HS-27A (cell line): ENCODE data around the gene CRISP3.
A peak's percentile ranks its signal among the peaks of the same experiment; 100 is the strongest.
"Not testable (repeated sequence)": the region's sequence is repeated elsewhere in the genome, so short reads cannot be mapped to it uniquely, and the experiment has no call there.

Source experiments
- DNase-seq: peaks from one replicate; pipeline ENCODE4 v3.0.0-alpha.2; 2012; ENCODE audit warnings: low read depth, missing footprints

CRISP3 gene

DNA sequence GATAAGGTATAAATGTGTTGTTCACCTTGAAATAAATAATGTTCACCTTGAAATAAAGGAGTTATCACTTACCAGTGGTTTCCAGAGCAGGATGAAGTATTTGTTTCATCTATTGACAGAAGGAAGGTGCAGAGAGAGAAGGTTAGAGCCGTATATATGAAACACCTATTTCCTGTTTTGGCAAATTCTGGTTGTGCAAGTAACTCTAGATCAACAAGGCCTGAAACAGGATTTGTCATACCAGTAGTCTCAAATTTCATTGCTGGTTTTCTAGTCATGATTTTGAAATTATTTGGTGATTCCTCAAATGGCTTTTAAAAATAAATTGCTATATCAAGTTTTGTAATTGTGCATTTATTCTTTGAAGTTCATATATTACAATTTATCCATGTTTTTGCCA, at the start of gene CRISP3:
Gene CRISP3 (minus strand): TSS at position 130 of the 400 bp plus-strand sequence. CDS start 21 bp downstream, at position 109.
- DNase-seq: no peak

DNA sequence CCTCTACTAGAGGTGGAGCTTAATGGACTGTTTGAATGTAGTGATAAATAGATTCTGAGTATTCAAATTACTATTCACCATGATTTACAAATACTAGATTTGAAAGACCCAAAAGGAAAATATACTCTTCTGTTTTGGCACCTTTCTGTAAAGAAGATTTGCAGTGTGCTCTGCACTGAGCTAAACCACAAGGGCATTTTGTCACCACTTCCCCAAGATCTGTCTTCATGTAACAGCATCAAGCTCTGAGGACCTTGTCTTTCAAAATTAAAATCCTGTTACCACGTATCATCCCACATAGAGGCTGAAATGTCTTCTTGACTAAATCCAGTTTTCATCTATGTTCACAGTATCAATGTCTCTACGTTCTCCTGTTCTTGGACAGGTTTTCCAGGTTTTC, 46.2 kb upstream of the CRISP3 start:
- no peak for DNase-seq

GRCh38 chr6:49787176-49787575, 43.0 kb upstream of the CRISP3 start, which contains the start of gene PGK2:
TSS of gene PGK2 (minus strand) at chr6:49787285. CDS start at chr6:49787187, 98 bp downstream.
- peak; percentile 15 for DNase-seq

- no peak for DNase-seq
Measured at GRCh38 chr6:49784272-49784671, 40.1 kb upstream of the CRISP3 start.

DNA sequence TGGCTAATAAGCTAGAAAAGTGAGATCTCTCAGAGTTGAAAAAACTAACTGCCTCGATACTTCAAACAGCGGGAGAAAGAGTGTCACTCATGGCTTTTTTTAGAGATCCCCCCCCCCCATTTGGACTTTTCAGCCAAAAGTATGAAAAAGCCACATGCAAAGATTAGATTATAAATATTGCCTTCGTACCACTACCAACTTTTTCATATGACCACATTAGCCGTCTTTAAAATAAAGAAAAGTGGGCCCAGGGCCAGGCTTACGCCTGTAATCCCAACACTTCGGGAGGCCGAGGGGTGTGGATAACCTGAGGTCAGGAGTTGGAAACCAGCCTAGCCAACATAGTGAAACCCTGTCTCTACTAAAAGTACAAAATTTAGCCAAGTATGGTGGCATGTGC, 38.5 kb upstream of the CRISP3 start:
- no peak for DNase-seq

DNA sequence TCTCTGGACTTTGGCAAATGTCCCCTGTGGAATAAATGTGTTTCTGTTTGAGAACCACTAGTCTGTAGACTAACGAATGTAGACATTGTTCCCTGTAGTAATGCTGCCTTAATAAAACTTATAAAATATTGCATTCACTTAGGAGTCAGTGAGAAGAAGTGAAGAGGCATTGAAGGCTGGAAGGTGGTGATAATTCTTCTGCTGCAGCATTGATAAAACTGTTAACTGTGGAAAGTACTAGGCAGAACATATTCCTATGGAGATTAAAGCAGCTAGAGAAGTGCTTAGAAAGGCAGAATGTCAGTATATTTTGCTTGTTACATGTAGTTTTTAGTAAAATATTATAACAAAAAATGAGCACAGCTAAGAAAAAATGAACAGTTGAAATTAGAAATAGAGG, 38.1 kb upstream of the CRISP3 start:
- no peak for DNase-seq

DNA sequence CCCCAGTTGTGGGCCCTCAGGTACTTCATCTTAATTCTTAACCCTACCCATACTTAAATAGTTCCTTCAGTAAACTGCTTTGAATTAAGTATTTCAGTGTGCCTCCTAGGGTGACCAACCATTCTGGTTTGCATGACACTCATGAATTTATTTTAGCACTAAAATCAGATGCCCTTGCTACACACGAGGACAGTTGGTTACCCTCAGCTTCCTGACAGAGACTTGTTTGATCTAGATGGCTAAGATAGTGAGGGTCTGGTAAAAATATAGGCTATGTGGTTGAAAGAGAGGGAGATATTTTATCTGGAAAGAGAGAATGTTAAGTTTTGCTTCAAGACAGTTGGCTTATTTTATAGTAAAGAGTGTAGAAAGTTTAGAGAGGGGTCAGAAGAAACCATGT, 32.3 kb upstream of the CRISP3 start:
- no peak for DNase-seq

DNA sequence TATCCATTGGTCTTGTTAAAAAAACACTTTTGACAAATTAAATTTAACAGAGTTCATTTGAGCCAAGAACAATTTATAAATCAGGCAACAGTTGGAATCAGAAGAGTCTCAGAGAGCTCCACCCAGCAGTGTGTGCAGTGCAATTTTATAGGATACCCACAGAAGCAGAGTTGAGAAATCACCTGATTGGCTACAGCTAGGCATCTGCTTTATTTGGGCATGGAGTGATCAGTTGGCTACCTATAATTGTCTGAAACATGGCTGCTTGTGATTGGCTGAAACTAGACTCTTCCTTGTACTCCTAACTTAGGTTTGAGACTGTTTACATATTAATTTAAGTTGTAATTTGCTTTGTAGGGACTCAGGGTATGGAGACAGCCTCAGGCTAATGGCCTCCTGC, 30.9 kb upstream of the CRISP3 start:
- DNase-seq: no peak

DNA sequence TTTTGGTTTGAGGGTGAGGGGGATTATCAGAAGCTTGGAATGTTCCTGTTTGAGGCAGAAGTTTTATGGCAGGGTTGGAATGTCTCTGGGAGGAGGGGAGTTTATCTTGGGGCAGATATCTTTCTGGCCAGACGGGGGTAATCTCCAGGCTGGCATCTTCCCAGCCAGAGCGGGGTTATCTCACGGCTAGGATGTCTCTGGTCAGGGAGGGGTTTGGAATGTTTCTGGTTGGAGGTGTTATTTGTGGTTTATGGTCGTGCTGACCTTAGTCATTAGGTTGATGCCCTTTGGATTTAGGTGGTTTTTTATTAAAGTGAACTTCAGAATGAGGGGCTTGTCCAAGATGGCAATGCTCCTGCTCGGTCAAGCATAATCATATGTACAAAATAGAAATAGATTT, 28.1 kb upstream of the CRISP3 start:
- no peak for DNase-seq

- no peak for DNase-seq
Measured at GRCh38 chr6:49766762-49767161, 22.6 kb upstream of the CRISP3 start.

GRCh38 chr6:49764571-49765236, 20.5 kb upstream of the CRISP3 start:
- DNase-seq: no peak

DNA sequence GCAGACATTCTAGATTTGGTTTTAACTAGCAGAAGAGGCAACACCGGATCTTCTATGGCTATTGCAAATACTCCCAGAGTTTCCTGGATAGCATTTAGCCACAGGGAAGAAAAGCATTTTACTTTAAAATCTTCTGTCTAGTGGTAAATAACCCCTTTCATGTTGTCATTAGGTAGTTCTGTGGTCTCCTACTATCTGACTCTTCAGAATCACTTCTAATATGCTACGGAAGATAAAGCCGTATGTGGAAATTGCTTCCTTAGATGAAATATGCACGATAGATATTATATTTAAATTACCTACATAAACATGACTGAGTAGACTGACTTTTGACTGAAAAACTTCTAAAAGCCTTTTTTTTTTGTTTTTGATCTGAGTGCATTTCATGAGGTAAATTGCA, 759 bp downstream of the CRISP3 start:
- DNase-seq: no peak

GRCh38 chr6:49739423-49739822, 4.8 kb downstream of the CRISP3 start:
- no peak for DNase-seq

DNA sequence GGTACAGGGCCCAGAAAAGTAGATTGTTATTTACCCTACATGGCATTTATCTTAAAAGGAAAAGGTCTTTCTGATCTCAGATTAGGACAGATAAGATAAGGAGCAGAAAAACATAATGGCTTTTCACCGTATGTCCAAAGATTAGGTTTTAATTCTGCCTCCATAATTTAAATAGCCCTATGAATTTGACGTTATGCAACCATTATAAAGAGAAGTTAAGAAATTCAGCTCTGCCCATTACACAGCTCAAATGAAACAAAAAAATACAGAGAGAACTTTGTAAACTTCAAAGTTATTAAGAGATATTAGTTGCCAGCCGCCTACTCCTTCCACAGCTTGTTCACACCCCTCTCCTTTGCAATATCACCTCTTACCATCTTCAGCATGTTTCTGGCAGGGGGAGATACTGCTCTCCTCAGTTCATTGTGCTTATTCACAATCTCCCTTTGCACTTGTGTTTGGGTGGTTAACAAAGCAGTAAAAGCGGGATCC, 8.1 kb downstream of the CRISP3 start:
- DNase-seq: no peak

DNA sequence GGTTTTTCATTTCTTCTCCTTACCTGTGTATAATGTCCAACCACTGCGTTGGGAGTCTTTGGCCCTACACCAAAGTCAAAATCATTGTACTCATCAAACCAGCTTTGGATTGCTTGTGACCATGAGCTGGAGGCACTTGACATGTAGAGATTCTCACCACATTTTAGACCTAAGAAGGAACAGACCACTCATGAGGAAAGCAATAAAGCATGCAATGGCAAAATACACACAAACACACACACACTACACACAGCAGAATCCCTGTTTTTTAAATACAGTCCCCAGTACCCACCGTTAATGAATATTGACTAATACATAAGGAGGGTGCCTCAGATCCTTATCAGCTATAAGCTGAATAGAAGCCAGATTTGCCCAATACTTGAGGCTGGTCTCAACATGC, 10.5 kb downstream of the CRISP3 start:
- no peak for DNase-seq

GRCh38 chr6:49732781-49733180, 11.4 kb downstream of the CRISP3 start:
- no peak for DNase-seq

- DNase-seq: no peak
Measured at GRCh38 chr6:49730251-49730650, 13.9 kb downstream of the CRISP3 start.

GRCh38 chr6:49723917-49724316, 20.3 kb downstream of the CRISP3 start:
- not testable (repeated sequence) for DNase-seq

DNA sequence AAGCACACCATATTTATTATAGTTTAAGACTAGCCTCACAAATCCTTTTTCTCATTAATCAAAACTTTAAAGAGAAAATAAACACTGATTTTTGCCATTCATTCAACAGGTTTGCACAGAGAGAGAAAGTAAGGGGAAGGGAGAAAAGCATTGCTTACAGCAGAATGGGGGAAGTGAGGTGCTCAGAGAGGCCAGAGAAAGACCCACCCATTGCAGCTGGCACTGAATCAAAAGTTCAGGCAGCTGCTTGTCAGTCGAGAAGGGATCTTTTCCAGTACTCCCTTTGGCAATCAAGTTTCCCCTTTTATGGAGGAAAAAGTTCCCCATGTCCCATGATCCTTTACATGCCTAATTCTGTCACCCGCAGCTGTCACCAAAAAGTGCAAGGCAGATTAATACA, 22.9 kb downstream of the CRISP3 start:
- DNase-seq: no peak

GRCh38 chr6:49720372-49720771, 23.8 kb downstream of the CRISP3 start:
- DNase-seq: no peak

GRCh38 chr6:49713346-49713745, 30.8 kb downstream of the CRISP3 start, which contains the start of gene CRISP2:
TSS of gene CRISP2 (minus strand) at chr6:49713543. CDS start at chr6:49709196, 4,347 bp downstream.
- DNase-seq: no peak

GRCh38 chr6:49698478-49698877, 45.7 kb downstream of the CRISP3 start:
- no peak for DNase-seq

DNA sequence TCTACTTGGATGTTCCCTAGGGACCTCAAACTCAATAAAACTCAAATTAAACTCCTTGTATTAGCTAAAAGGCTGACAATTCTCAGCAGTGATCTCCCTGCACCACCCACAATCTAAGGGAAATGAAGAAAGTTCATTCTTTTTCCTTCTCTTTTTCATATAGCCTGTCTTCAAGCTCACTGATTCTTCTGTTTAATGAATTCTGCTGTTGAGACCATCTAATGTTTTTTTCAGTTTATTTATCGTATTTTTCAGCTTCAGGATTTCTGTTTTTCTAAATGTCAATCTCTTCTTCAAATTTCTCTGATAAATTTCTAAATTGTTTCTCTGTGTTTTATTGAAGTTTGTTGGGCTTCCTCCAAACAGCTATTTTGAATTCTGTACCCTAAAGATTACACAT, 50.7 kb downstream of the CRISP3 start:
- no peak for DNase-seq

DNA sequence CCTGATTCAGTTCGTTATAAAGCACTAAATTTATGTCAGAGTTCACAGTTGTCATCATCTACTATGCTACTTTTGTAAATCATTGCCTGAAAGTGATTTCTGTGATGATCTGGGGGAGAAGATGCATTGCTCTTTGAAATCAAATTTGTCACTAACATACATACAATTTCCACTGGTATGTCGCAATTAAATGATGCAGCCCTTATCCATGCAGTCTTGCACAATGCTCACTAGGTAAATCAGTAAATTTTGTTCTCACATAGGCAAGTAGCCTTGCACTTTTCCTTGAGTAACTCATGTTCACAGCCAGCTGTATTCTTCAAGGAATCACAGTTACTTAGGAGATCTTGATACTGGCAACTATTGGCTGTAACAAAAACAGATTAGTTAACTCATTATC, 51.7 kb downstream of the CRISP3 start:
- no peak for DNase-seq
